Stomach (tissue), 9 donors: ENCODE results near the gene FNDC11. TPM values are rescaled to one million over a fixed set of nuclear protein-coding genes. Genes with fewer than 3 reads are reported as not detected.

Source experiments
- DNase-seq, 2 donors: peaks; one replicate each; pipeline versions ENCODE4 v3.0.0 to v3.0.0-alpha.2; 2013 to 2019
- H3K27ac ChIP-seq, 5 donors: fragments of 200-600 bp in 4 of 5; sonication (generic) in 4 of 5; one replicate each; pipeline ENCODE4 v1.5.1; 2013 to 2019; ENCODE audit warnings: mild to moderate bottlenecking in 1 of 5, moderate library complexity in 1 of 5
- H3K27me3 ChIP-seq, 3 donors: fragments of 200-600 bp; sonication (generic); one replicate each; pipeline ENCODE4 v1.5.1; 2017 to 2019; ENCODE audit warnings: mixed run types in 1 of 3
- H3K36me3 ChIP-seq, 4 donors: fragments of 200-600 bp; sonication (generic); 1 replicate in 3 of 4; 2 replicates in 1 of 4; pipeline ENCODE4 v1.5.1; 2016 to 2019
- H3K4me1 ChIP-seq, 4 donors: fragments of 200-600 bp; sonication (generic); one replicate each; pipeline ENCODE4 v1.5.1; 2016 to 2019
- H3K4me3 ChIP-seq, 4 donors: fragments of 200-600 bp; sonication (generic) in 3 of 4; one replicate each; pipeline ENCODE4 v1.5.1; 2016 to 2019; ENCODE audit warnings: mild to moderate bottlenecking in 1 of 4
- H3K9me3 ChIP-seq, 4 donors: fragments of 200-600 bp; sonication (generic); one replicate each; pipeline ENCODE4 v1.5.1; 2016 to 2019
- CTCF ChIP-seq, 7 experiments: fragments of 450-650 bp in 4 of 7; fragments of 200-600 bp in 3 of 7; sonication (generic) in 3 of 7; IDR thresholded peaks; one replicate each; pipeline ENCODE4 v1.5.1; 2016 to 2019; ENCODE audit warnings: antibody characterized with exemption in 7 of 7, control low read depth in 2 of 7, mild to moderate bottlenecking in 1 of 7
- EP300 ChIP-seq: sonication (generic); formaldehyde crosslinking; IDR thresholded peaks from one replicate; pipeline ENCODE4 v1.6.1; 2017; ENCODE audit warnings: antibody characterized with exemption
- POLR2A ChIP-seq, 4 donors: fragments of 450-650 bp; IDR thresholded peaks; one replicate each; pipeline ENCODE4 v1.6.1; 2016; ENCODE audit warnings: antibody characterized with exemption in 4 of 4, control low read depth in 2 of 4, mild to moderate bottlenecking in 1 of 4, moderate library complexity in 1 of 4
- POLR2AphosphoS5 ChIP-seq, 3 donors: sonication (generic); formaldehyde crosslinking; IDR thresholded peaks; one replicate each; pipeline ENCODE4 v1.6.1; 2016; ENCODE audit warnings: antibody characterized with exemption in 3 of 3
- WGBS, 5 donors: extraction: QIAGEN DNeasy Blood & Tissue Kit in 3 of 5; methylation state at CpG; one replicate each; pipeline versions ENCODE4 v1.1.5 to v1.1.7; 2013 to 2018; 5-methylcytosine and 5-hydroxymethylcytosine counted together
- intact Hi-C: fragments of 100-400 bp; cut with DNase I; formaldehyde crosslinking; loops from one replicate; pipeline ENCODE4 v1.15.1; 2023; ENCODE audit warnings: low total_unique reads
- polyA plus RNA-seq, 3 donors: library from polyadenylated mRNA; stranded (reverse); fragments of 200-250 nt; gene quantifications; one replicate each; pipeline ENCODE4 v1.2.3, GENCODE V29; 2013
- total RNA-seq, 5 donors: library from RNA; depleted of rRNA; stranded (reverse); fragments of >200 nt; gene quantifications; one replicate each; pipeline versions ENCODE4 v1.1.0 to v1.2.3, GENCODE V29; 2014 to 2016
- donor health status: healthy with polysubstance abuse.
- donor health status: Bipolar disorder and iron deficiency.
- donor health status: healthy.

The FNDC11 gene
- total and polyA plus RNA-seq, 8 donors: 0.25 to 3.1 (median 0.55) TPM; not detected in 3

DNA sequence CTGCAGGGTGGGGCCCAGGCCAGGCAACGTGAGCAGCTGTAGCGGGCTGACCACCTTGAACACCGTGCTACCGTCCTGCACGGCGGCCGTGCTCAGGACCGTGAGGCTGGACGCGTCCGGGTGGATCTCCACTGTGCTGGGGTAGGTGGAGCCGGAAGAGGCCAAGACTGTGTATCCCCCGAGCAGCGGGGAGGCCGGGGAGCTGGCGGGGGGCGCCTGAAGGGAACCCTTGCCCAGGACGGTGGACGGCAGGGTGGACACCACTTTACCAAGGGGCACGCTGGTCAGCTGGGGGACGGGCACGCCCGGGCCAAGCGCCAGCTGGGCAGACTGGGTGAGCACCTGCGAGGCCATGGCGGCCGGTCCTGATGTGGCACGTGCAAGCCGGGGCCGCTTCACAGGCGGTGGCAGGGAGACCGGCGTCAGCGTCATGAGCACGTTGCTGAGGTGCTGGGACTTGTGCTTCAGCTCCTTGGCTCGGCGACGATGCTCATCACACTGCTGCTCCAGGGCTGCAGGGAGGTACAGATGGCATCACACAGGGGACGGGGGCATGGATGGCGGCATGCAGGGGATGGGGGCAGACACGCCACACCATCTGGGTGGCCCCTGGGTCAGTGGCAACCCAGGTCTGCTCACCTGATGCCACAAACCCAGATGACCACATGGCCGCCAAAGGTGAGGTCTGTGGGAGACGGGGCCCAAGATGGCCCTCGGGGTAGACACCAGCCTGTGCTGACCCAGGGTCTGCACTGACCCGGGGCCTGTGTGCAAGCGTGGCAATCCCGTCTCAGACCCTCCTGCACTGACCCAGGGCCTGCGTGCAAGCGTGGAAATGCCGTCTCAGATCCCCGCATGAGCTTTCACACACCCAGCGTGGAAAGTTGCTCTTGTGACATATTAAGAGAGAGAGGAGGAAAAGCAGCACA is 36.5 kb downstream of the FNDC11 start:
- no peak for DNase-seq
- 92 to 95% (median 94%) methylated on average over 29 to 52 of the region's 52 CpGs for WGBS, 5 donors
- intact Hi-C loops: no loop called here

GRCh38 chr20:63591147-63591533 is 37.2 kb downstream of the FNDC11 start:
- peaks cover 40 to 92% (median 88%) of the 10 kb centered on the region in 4 donors for H3K36me3 ChIP-seq
- TF ChIP-seq CTCF (IDR thresholded peaks at IDR 0.05): no peak
- no peak for TF ChIP-seq POLR2AphosphoS5 (IDR thresholded peaks at IDR 0.05)
- TF ChIP-seq EP300: no peak
- TF ChIP-seq POLR2A (IDR thresholded peaks at IDR 0.05): no peak
- intact Hi-C loops: no loop called here

More for the DNA sequence above, 36.5 kb downstream of the FNDC11 start:
- no peaks in the 10 kb centered on the region for H3K9me3 ChIP-seq
- H3K27me3 ChIP-seq: no peaks in the 10 kb centered on the region
- TF ChIP-seq POLR2A (IDR thresholded peaks at IDR 0.05) (no peak), CTCF (IDR thresholded peaks at IDR 0.05) (no peak), POLR2AphosphoS5 (IDR thresholded peaks at IDR 0.05) (no peak), EP300 (no peak)
- no peaks in the 10 kb centered on the region for H3K4me1 ChIP-seq
- no peak overlapping the region for H3K27ac ChIP-seq
- peaks cover 38 to 86% (median 81%) of the 10 kb centered on the region in 4 donors for H3K36me3 ChIP-seq
- no peak overlapping the region for H3K4me3 ChIP-seq

GRCh38 chr20:63591786-63592355 is 37.9 kb downstream of the FNDC11 start:
- H3K27me3 ChIP-seq: no peaks in the 10 kb centered on the region
- no peak overlapping the region for H3K27ac ChIP-seq
- H3K9me3 ChIP-seq: no peaks in the 10 kb centered on the region
- no peak overlapping the region for H3K4me3 ChIP-seq
- WGBS, 5 donors: 93 to 96% (median 95%) methylated on average over 20 to 28 of the region's 28 CpGs
- H3K36me3 ChIP-seq: peaks cover 40 to 98% (median 94%) of the 10 kb centered on the region in 4 donors
- DNase-seq: no peak
- H3K4me1 ChIP-seq: no peaks in the 10 kb centered on the region
- no peak for TF ChIP-seq CTCF (IDR thresholded peaks at IDR 0.05)
- no peak for TF ChIP-seq POLR2AphosphoS5 (IDR thresholded peaks at IDR 0.05)
- TF ChIP-seq EP300: no peak
- TF ChIP-seq POLR2A (IDR thresholded peaks at IDR 0.05): no peak
- intact Hi-C loops: no loop called here

More at GRCh38 chr20:63591147-63591533, 37.2 kb downstream of the FNDC11 start:
- H3K27ac ChIP-seq: no peak overlapping the region
- no peak for DNase-seq
- no peaks in the 10 kb centered on the region for H3K4me1 ChIP-seq
- H3K9me3 ChIP-seq: no peaks in the 10 kb centered on the region
- 94 to 98% (median 96%) methylated on average over 4 of the region's 4 CpGs for WGBS, 5 donors
- H3K27me3 ChIP-seq: no peaks in the 10 kb centered on the region
- no peak overlapping the region for H3K4me3 ChIP-seq

DNA sequence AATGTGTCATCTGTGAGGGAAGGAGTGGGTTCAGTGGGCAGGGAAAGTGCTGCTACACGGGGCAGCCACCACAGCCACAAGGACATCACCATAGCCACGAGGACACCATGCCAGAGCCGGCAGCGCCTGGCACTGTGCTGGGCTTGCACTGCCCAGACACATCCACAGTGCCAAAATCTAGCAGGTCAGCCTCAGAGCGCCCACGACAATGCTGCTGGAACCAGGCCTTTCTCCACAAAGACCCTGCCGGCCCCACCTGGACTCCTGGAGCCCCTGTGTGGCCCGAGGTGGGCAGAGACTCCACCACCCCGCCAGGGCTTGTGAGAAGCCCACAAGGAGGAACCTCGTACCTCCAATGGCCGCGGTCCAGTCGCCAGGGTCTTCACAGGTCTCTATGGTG is 38.7 kb downstream of the FNDC11 start:
- H3K27me3 ChIP-seq: no peaks in the 10 kb centered on the region
- TF ChIP-seq POLR2AphosphoS5 (IDR thresholded peaks at IDR 0.05): no peak
- TF ChIP-seq POLR2A (IDR thresholded peaks at IDR 0.05): no peak
- no peak for TF ChIP-seq EP300
- TF ChIP-seq CTCF (IDR thresholded peaks at IDR 0.05): no peak
- peaks cover 40 to 100% (median 96%) of the 10 kb centered on the region in 4 donors for H3K36me3 ChIP-seq
- no peak overlapping the region for H3K27ac ChIP-seq
- H3K9me3 ChIP-seq: no peaks in the 10 kb centered on the region
- no peak overlapping the region for H3K4me3 ChIP-seq
- intact Hi-C loops: no loop called here
- 94 to 96% (median 95%) methylated on average over 7 to 13 of the region's 13 CpGs for WGBS, 5 donors
- H3K4me1 ChIP-seq: no peaks in the 10 kb centered on the region
- DNase-seq: no peak
